GM23338 (cell line): ENCODE data around the gene SERPINC1. TPM values are rescaled to one million over a fixed set of nuclear protein-coding genes. Genes with fewer than 3 reads are reported as not detected.

Experiments used
- ATAC-seq: fragments of 200-7000 bp; cut with Tn5 transposase; 3 replicates; pipeline ENCODE4 v1.9.1; 2020
- DNase-seq: peaks from one replicate; pipeline ENCODE4 v3.0.0-alpha.2; 2015; ENCODE audit warnings: low spot score
- H2AFZ ChIP-seq: fragments of 200-600 bp; sonication (generic); 2 replicates; pipeline ENCODE4 v1.8.0; 2016; ENCODE audit warnings: antibody characterized with exemption, mild to moderate bottlenecking, moderate library complexity
- H3F3A ChIP-seq: fragments of 200-600 bp; sonication (generic); replicated peaks from 2 replicates; pipeline ENCODE4 v1.8.0; 2017; ENCODE audit warnings: antibody characterized with exemption, mixed run types, low read depth
- H3K27ac ChIP-seq: fragments of 200-600 bp; sonication (generic); 2 replicates; pipeline ENCODE4 v1.6.1; 2016; ENCODE audit warnings: low read depth
- H3K27me3 ChIP-seq: fragments of 200-600 bp; sonication (generic); 2 replicates; pipeline ENCODE4 v1.8.0; 2016; ENCODE audit warnings: mild to moderate bottlenecking, mixed run types, moderate library complexity; ENCODE audit not compliant: insufficient read depth
- H3K36me3 ChIP-seq: fragments of 200-600 bp; sonication (generic); 2 replicates; pipeline ENCODE4 v1.8.0; 2016; ENCODE audit warnings: mild to moderate bottlenecking; ENCODE audit not compliant: insufficient read depth
- H3K4me1 ChIP-seq: fragments of 200-600 bp; sonication (generic); 2 replicates; pipeline ENCODE4 v1.8.0; 2016; ENCODE audit warnings: mild to moderate bottlenecking, moderate library complexity; ENCODE audit not compliant: insufficient read depth
- H3K4me2 ChIP-seq: fragments of 200-600 bp; sonication (generic); 2 replicates; pipeline ENCODE4 v1.7.1; 2017; ENCODE audit warnings: mixed run types
- H3K4me3 ChIP-seq: fragments of 200-600 bp; sonication (generic); 2 replicates; pipeline ENCODE4 v1.6.1; 2016; ENCODE audit warnings: mixed run types
- H3K79me2 ChIP-seq: fragments of 200-600 bp; sonication (generic); replicated peaks from 2 replicates; pipeline ENCODE4 v1.8.0; 2017; ENCODE audit warnings: mild to moderate bottlenecking; ENCODE audit not compliant: insufficient read depth
- H3K9me2 ChIP-seq: fragments of 200-600 bp; sonication (generic); 2 replicates; pipeline ENCODE4 v1.8.0; 2017; ENCODE audit not compliant: insufficient read depth
- H4K20me1 ChIP-seq: fragments of 200-600 bp; sonication (generic); replicated peaks from 2 replicates; pipeline ENCODE4 v1.8.0; 2017; ENCODE audit warnings: mild to moderate bottlenecking; ENCODE audit not compliant: insufficient read depth
- H3K27ac Mint-ChIP-seq: 2 replicates; pipeline ENCODE4 v1.8.0; 2020; ENCODE audit warnings: inconsistent platforms, mild to moderate bottlenecking, moderate library complexity, mixed read lengths
- H3K27me3 Mint-ChIP-seq: 3 replicates; pipeline ENCODE4 v1.8.0; 2022; ENCODE audit warnings: low read depth, mild to moderate bottlenecking, moderate library complexity, mixed read lengths, inconsistent platforms; ENCODE audit not compliant: insufficient read depth, poor library complexity
- H3K36me3 Mint-ChIP-seq: 3 replicates; pipeline ENCODE4 v1.8.0; 2021; ENCODE audit warnings: low read depth, mild to moderate bottlenecking, inconsistent platforms, moderate library complexity, mixed read lengths
- H3K4me1 Mint-ChIP-seq: 3 replicates; pipeline ENCODE4 v1.8.0; 2020; ENCODE audit warnings: mild to moderate bottlenecking, inconsistent platforms, mixed read lengths
- H3K4me3 Mint-ChIP-seq: 3 replicates; pipeline ENCODE4 v1.8.0; 2021; ENCODE audit warnings: moderate library complexity, mild to moderate bottlenecking, inconsistent platforms, mixed read lengths
- H3K9me3 Mint-ChIP-seq: 3 replicates; pipeline ENCODE4 v1.8.0; 2020; ENCODE audit warnings: moderate library complexity, mild to moderate bottlenecking, inconsistent platforms, mixed read lengths
- CTCF ChIP-seq, 2 experiments: fragments of 200-600 bp in 1 of 2; sonication (generic) in 1 of 2; conservative IDR thresholded peaks; 2 replicates each; pipeline versions ENCODE4 v1.5.1 to v1.6.1; 2016 to 2017; ENCODE audit warnings: antibody characterized with exemption in 2 of 2, low read depth in 2 of 2, mild to moderate bottlenecking in 2 of 2, moderate library complexity in 1 of 2
- EZH2 ChIP-seq: fragments of 200-600 bp; sonication (generic); IDR thresholded peaks from one replicate; pipeline ENCODE4 v1.8.0; 2017; ENCODE audit warnings: antibody characterized with exemption, mild to moderate bottlenecking, low read depth; ENCODE audit not compliant: unreplicated experiment
- EZH2phosphoT487 ChIP-seq: fragments of 200-600 bp; sonication (generic); IDR thresholded peaks from one replicate; pipeline ENCODE4 v1.8.1; 2018; ENCODE audit warnings: antibody characterized with exemption; ENCODE audit not compliant: unreplicated experiment
- polyA plus RNA-seq: library from polyadenylated mRNA; unstranded; fragments of >200 nt; fragmentation: Nextera tagmentation; extraction: Ambion mirVana; gene quantifications from 2 replicates; pipeline ENCODE4 v1.2.1, GENCODE V29; 2016
- total RNA-seq: library from RNA; depleted of rRNA; stranded (reverse); fragments of >200 nt; shearing (Covaris generic); gene quantifications from 2 replicates; pipeline ENCODE4 v1.2.3, GENCODE V29; 2014
- TF ChIP-seq, protein P1 (sequence below): fragments of 250-450 bp; sonication (Bioruptor Pico); IDR thresholded peaks from 2 replicates; pipeline ENCODE4 v1.5.0; 2020; ENCODE audit warnings: mild to moderate bottlenecking, moderate library complexity
- TF ChIP-seq, protein P2 (sequence below): IDR thresholded peaks from one replicate; pipeline ENCODE4 v1.6.1; 2018; ENCODE audit warnings: antibody characterized with exemption; ENCODE audit not compliant: unreplicated experiment

SERPINC1 gene
- total and polyA plus RNA-seq, 2 experiments from 2014 or later, result not detected

GRCh38 chr1:173887627-173888026 is 29.5 kb downstream of the SERPINC1 start (continued):
- TF ChIP-seq, protein P1, sequence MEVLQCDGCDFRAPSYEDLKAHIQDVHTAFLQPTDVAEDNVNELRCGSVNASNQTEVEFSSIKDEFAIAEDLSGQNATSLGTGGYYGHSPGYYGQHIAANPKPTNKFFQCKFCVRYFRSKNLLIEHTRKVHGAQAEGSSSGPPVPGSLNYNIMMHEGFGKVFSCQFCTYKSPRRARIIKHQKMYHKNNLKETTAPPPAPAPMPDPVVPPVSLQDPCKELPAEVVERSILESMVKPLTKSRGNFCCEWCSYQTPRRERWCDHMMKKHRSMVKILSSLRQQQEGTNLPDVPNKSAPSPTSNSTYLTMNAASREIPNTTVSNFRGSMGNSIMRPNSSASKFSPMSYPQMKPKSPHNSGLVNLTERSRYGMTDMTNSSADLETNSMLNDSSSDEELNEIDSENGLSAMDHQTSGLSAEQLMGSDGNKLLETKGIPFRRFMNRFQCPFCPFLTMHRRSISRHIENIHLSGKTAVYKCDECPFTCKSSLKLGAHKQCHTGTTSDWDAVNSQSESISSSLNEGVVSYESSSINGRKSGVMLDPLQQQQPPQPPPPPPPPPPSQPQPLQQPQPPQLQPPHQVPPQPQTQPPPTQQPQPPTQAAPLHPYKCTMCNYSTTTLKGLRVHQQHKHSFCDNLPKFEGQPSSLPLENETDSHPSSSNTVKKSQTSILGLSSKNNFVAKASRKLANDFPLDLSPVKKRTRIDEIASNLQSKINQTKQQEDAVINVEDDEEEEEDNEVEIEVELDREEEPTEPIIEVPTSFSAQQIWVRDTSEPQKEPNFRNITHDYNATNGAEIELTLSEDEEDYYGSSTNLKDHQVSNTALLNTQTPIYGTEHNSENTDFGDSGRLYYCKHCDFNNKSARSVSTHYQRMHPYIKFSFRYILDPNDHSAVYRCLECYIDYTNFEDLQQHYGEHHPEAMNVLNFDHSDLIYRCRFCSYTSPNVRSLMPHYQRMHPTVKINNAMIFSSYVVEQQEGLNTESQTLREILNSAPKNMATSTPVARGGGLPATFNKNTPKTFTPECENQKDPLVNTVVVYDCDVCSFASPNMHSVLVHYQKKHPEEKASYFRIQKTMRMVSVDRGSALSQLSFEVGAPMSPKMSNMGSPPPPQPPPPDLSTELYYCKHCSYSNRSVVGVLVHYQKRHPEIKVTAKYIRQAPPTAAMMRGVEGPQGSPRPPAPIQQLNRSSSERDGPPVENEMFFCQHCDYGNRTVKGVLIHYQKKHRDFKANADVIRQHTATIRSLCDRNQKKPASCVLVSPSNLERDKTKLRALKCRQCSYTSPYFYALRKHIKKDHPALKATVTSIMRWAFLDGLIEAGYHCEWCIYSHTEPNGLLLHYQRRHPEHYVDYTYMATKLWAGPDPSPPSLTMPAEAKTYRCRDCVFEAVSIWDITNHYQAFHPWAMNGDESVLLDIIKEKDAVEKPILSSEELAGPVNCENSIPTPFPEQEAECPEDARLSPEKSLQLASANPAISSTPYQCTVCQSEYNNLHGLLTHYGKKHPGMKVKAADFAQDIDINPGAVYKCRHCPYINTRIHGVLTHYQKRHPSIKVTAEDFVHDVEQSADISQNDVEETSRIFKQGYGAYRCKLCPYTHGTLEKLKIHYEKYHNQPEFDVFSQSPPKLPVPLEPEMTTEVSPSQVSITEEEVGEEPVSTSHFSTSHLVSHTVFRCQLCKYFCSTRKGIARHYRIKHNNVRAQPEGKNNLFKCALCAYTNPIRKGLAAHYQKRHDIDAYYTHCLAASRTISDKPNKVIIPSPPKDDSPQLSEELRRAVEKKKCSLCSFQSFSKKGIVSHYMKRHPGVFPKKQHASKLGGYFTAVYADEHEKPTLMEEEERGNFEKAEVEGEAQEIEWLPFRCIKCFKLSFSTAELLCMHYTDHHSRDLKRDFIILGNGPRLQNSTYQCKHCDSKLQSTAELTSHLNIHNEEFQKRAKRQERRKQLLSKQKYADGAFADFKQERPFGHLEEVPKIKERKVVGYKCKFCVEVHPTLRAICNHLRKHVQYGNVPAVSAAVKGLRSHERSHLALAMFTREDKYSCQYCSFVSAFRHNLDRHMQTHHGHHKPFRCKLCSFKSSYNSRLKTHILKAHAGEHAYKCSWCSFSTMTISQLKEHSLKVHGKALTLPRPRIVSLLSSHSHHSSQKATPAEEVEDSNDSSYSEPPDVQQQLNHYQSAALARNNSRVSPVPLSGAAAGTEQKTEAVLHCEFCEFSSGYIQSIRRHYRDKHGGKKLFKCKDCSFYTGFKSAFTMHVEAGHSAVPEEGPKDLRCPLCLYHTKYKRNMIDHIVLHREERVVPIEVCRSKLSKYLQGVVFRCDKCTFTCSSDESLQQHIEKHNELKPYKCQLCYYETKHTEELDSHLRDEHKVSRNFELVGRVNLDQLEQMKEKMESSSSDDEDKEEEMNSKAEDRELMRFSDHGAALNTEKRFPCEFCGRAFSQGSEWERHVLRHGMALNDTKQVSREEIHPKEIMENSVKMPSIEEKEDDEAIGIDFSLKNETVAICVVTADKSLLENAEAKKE (CRISPR knock-in tag), result no peak
- no peak for TF ChIP-seq EZH2phosphoT487

GRCh38 chr1:173886746-173887611 is 30.1 kb downstream of the SERPINC1 start:
- TF ChIP-seq EZH2, result no peak
- TF ChIP-seq, protein P2, sequence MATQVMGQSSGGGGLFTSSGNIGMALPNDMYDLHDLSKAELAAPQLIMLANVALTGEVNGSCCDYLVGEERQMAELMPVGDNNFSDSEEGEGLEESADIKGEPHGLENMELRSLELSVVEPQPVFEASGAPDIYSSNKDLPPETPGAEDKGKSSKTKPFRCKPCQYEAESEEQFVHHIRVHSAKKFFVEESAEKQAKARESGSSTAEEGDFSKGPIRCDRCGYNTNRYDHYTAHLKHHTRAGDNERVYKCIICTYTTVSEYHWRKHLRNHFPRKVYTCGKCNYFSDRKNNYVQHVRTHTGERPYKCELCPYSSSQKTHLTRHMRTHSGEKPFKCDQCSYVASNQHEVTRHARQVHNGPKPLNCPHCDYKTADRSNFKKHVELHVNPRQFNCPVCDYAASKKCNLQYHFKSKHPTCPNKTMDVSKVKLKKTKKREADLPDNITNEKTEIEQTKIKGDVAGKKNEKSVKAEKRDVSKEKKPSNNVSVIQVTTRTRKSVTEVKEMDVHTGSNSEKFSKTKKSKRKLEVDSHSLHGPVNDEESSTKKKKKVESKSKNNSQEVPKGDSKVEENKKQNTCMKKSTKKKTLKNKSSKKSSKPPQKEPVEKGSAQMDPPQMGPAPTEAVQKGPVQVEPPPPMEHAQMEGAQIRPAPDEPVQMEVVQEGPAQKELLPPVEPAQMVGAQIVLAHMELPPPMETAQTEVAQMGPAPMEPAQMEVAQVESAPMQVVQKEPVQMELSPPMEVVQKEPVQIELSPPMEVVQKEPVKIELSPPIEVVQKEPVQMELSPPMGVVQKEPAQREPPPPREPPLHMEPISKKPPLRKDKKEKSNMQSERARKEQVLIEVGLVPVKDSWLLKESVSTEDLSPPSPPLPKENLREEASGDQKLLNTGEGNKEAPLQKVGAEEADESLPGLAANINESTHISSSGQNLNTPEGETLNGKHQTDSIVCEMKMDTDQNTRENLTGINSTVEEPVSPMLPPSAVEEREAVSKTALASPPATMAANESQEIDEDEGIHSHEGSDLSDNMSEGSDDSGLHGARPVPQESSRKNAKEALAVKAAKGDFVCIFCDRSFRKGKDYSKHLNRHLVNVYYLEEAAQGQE, result no peak
- TF ChIP-seq CTCF (conservative IDR thresholded peaks at IDR 0.05; ENCODE audit: low read depth in 2 of 2), result no peak
- Histone ChIP-seq H3K79me2 (peaks cover 22% of the 10 kb centered on the region), H3K4me2 (peak overlapping the region; percentile 57; the same call in 1 of the 2 replicates), H2AFZ (no peak overlapping the region), H3K4me3 (no peak overlapping the region), H3K36me3 (no peaks in the 10 kb centered on the region), H3K9me2 (no peaks in the 10 kb centered on the region), H3K4me1 (peaks cover 43% of the 10 kb centered on the region), H3F3A (no peaks in the 10 kb centered on the region), H4K20me1 (no peaks in the 10 kb centered on the region), H3K27me3 (no peaks in the 10 kb centered on the region), H3K27ac (0 out of 2 replicates have a peak overlapping the region, but pooled peaks have one; percentile 80)
- H3K27me3 Mint-ChIP-seq, result peaks cover 2% of the 10 kb centered on the region
- H3K9me3 Mint-ChIP-seq, result no peaks in the 10 kb centered on the region
- H3K4me3 Mint-ChIP-seq, result no peak overlapping the region
- DNase-seq (no peak), ATAC-seq (no peak)
- H3K27ac Mint-ChIP-seq, result peak overlapping the region; percentile 21
- peaks cover 18% of the 10 kb centered on the region for H3K36me3 Mint-ChIP-seq
- peaks cover 52% of the 10 kb centered on the region for H3K4me1 Mint-ChIP-seq
